DOHH2 (cell line): Measurements from ENCODE around the gene CCDC54.

ENCODE experiments used
- EZH2phosphoT487 ChIP-seq: fragments of 200-600 bp; sonication (generic); IDR thresholded peaks from 2 replicates; pipeline ENCODE4 v1.6.1; 2017; ENCODE audit warnings: borderline replicate concordance, mild to moderate bottlenecking, antibody characterized with exemption, low read length, moderate library complexity, mixed read lengths
- TF ChIP-seq, protein P1 (sequence below): fragments of 200-600 bp; sonication (generic); IDR thresholded peaks from one replicate; pipeline ENCODE4 v1.5.1; 2014; ENCODE audit warnings: antibody characterized with exemption, mild to moderate bottlenecking, low read depth, low read length; ENCODE audit not compliant: poor library complexity, severe bottlenecking

DNA sequence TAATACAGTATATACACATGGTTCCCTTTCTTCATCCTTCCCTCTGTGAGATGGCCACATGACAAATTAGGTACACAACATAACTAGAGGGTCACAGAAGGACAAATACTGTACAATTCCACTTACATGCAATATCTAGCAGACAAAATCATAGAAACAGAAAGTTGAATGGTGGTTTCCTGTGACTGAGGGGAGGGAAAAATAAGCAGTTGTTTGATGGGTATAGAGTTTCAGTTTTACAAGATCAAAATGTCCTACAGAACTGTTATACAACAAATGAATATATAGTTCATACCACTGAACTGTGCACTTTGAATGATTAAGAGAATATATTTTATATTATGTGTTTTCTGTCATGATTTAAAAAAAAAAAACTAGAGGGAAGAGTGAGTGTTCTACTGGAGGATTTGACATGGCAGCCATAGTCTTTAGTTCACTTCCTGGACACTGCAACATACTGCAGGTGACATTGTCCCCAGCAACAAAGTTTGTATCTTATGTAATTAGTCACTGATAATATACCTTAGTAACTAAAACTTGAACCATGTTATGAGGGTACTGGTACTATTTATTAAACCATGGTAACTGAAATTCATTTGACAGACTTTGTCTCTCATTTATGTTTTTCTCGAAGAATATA is 37.2 kb downstream of the CCDC54 start:
- TF ChIP-seq, protein P1, sequence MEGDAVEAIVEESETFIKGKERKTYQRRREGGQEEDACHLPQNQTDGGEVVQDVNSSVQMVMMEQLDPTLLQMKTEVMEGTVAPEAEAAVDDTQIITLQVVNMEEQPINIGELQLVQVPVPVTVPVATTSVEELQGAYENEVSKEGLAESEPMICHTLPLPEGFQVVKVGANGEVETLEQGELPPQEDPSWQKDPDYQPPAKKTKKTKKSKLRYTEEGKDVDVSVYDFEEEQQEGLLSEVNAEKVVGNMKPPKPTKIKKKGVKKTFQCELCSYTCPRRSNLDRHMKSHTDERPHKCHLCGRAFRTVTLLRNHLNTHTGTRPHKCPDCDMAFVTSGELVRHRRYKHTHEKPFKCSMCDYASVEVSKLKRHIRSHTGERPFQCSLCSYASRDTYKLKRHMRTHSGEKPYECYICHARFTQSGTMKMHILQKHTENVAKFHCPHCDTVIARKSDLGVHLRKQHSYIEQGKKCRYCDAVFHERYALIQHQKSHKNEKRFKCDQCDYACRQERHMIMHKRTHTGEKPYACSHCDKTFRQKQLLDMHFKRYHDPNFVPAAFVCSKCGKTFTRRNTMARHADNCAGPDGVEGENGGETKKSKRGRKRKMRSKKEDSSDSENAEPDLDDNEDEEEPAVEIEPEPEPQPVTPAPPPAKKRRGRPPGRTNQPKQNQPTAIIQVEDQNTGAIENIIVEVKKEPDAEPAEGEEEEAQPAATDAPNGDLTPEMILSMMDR: no peak
- no peak for TF ChIP-seq EZH2phosphoT487
